A549 treated with RU486 at 1 μM for 4 hours (cell line): ENCODE results near the gene RWDD2A. TPM values are rescaled to one million over a fixed set of nuclear protein-coding genes. Genes with fewer than 3 reads are reported as not detected.

Experiments
- total RNA-seq: library from RNA; stranded (reverse); fragments of 200-300 nt; extraction: Qiagen RNA extraction; gene quantifications from 5 replicates; pipeline ENCODE4 v1.2.3, GENCODE V29; 2022; ENCODE audit warnings: low read depth

Gene RWDD2A
- total RNA-seq, result 0.97 to 2.1 TPM (median 1.6 TPM) in 5 replicates

GRCh38 chr6:83192871-83193746 is at the start of gene RWDD2A, which contains the start of gene PGM3:
RWDD2A (plus strand) TSS chr6:83193357; CDS start chr6:83194452, 1,095 bp downstream.
PGM3 (minus strand) TSS chr6:83193265; CDS start chr6:83191012, 2,253 bp downstream.

Other genes with a start within 250 kb of the RWDD2A start
- gene UBE3D, start 127.5 kb upstream of the RWDD2A start, total RNA-seq, result 3.8 to 4.9 TPM (median 4.5 TPM) in 5 replicates
- 1.8 to 3.5 TPM (median 2.8 TPM) in 5 replicates for gene DOP1A, start 125.7 kb upstream of the RWDD2A start, total RNA-seq
- gene PGM3, start 92 bp upstream of the RWDD2A start, total RNA-seq, result 25.2 to 31.1 TPM (median 26.3 TPM) in 5 replicates
- 32.6 to 47.6 TPM (median 41.6 TPM) in 5 replicates for gene ME1, start 237.7 kb downstream of the RWDD2A start, total RNA-seq